ENCODE results near the gene CAMK1D.

The CAMK1D gene

DNA sequence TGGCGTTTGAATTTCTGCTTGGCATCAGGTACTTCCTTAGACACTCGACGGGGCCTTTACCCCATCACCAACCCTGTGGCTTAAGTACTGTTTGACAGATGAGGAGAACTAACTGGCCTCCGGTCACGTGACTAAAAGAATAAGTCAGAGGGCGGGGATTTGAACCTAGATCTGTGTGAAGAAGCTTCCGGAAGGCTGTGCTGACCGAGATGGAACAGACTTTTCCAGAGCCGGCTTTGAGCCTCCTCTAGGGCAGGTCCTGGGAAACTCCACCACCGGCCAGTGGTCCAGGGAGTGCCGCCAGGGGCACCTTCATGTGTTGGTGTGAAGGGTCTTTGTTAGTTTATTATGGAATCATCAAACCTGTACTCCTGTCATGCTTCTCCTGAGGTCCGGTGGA lies 26.9 kb downstream of the CAMK1D start:
- DNase-seq = no peak

- DNase-seq = no peak
Observed at GRCh38 chr10:12377658-12378290, 28.4 kb downstream of the CAMK1D start.

DNA sequence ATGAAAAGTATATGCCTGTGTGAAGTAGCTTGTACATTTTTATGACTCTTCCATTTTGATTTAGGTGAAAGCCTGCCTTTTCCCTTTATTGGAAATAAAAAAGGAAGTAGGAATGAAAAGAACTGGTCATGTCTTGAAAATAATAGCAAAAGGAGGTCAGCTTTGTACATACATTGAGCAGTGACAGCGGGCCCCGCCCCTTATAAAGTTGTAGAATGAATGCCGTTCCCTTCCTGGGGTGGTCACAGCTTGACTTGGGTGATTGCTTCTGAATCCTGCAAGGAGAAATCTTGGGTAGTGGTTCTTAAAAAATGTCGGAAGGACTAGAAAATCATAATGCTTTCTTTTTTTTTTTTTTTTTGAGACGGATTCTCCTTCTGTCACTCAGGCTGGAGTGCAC lies 31.7 kb downstream of the CAMK1D start:
- no peak for DNase-seq

DNA sequence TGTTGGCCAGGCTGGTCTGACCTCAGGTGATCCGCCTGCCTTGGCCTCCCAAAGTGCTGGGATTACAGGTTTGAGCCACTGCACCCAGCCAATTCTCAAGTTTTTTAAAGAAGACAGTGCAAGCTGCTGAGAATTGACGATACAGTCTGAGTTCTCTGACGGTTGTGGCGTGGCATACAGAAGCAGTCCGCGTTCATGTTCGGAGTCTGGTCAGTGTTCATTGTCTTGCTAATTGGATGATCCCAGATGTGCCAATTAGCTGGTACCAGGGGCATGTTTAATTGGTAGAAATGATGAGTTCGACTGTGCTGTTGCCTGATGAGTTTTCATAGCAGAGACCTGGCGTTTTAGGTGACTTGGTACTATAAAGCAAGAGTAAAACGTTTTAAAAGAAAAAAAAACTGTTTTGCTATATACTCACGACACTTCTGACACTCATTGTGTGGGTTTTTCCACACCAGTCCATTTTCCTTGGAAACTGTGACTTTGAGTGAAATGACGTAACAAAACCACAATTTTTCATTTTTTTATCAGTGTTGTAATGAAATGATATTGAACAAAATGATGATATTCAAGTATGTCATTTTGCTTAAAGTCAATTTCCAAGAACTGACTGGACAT lies 32.3 kb downstream of the CAMK1D start:
- DNase-seq = no peak

DNA sequence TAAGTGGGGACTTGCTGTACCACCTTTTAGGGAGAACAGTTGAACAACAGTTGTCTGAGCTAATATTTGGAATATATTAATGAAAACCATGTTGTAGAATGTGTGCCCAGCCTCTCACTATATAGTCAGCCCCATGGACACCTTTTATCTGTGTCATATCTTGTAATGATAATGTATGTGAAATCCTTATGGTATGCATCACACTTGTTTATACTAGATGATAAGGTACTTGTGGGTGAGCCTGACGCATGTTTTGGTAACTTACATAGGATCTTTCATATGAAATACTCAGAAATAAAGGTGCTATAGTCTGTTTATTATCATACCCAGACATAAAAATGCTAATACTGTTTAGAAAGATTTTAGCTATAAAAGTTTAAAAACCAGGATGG lies 32.8 kb downstream of the CAMK1D start:
- no peak for DNase-seq

DNA sequence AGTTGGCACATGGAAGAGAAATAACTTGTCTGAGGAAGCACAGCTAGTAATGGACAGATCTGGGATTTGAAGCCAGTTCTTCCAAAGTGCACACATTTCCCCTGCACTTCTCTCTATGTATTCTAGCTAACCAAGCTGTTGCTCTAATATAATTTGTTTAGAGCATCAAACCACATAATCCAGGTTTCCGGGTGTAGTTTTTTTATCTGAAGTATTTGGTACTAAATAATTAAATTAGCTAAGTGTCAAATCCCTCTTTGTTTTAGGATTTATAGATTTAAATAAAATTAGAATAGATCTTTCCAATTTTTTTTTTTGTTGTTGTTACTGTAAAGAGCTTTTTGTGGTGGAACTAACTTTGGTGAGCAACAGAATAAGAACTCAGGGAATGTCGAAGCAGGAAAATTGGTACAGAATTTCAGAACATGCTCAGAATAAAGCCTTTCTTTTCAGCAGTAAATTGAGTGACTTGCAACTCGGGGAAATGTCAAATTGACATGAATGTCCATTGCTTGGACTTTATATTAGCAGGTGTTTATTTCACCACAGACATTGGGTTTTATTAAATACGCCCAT lies 33.7 kb downstream of the CAMK1D start:
- DNase-seq = no peak

DNA sequence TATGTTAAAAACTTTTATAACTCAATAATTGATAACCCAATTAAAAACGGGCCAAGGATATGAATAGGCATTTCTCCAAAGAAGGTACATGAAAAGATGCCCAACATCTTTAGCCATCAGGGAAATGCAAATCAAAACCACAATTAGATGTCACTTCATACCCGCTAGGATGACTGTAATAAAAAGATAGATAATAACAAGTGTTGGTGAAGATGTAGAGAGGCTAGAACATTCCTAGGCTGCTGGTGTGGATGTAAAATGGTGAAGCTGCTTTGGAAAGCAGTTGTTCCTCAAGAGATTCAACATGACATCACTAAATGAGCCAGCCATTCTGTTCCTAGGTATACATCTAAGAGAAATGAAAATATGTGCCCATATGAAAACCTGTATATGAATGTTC lies 35.6 kb downstream of the CAMK1D start:
- DNase-seq = no peak

DNA sequence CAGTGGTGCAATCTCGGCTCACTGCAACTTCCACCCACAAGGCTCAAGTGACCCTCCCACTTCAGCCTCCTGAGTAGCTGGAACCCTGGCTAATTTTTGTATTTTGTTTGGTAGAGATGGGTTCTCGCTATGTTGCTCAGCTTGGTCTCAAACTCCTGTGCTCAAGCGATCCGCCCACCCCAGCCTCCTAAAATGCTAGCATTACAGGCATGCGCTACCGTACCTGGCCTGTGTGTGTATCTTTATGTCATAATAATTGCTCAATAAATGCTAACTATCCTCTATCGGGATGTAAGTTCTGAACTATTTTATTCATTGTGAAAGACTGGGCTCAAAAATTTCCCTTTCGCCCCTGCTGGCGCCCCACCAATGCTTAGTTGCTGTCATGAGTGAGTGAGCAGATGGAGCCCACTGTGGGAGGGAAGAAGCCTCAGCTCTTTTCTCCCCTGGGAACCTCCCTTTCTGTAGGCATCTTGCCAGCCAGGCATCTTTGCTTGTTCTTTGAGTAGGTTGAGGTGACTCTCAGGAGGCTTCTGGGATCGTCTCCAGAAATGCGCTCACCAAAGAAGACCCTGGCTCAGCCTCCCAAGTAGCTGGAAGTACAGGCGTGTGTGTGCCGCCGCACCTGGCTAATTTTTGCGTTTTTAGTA lies 38.3 kb downstream of the CAMK1D start:
- no peak for DNase-seq

DNA sequence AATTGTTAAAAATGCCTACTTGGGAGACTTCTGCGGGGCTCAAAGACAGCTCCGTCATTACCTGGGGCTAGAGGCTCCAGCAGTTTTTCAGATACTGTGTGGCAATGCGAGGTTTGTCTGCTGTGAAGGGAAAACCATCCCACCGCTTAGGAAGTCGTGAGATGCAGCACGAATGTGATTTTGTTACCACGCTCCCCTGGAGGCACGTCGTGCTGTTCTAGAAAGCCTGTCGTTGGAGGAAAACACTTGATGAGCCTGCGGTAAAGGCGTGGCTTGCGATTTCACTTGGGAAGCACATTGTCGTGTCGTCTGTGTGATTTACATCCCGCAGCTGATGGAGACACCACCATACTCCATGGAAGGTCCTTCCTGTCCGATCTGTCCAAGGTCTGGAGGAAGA lies 39.3 kb downstream of the CAMK1D start:
- DNase-seq = no peak

- no peak for DNase-seq
Observed at GRCh38 chr10:12389154-12389734, 39.9 kb downstream of the CAMK1D start.

DNA sequence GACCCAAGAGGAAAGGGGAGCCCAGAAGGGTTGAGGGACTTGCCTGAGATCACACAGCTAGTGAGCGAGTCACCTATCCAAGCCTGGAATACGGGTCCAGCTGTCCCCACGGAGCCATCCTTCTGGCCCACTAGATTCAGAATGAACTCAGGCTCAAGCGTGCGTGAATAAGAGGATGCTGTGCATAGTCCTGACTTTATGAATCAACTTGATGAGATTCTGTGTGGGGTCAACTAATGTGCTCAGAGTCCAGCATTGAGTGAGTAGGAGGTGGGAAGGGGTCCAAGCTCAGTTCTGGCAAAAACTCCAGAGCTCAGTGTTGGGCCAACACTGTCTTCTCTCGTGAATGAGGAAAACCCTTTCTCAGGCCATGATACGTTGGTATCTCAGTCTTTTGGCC lies 41.4 kb downstream of the CAMK1D start:
- DNase-seq = no peak

- DNase-seq = no peak
Observed at GRCh38 chr10:12391206-12391605, 41.9 kb downstream of the CAMK1D start.

DNA sequence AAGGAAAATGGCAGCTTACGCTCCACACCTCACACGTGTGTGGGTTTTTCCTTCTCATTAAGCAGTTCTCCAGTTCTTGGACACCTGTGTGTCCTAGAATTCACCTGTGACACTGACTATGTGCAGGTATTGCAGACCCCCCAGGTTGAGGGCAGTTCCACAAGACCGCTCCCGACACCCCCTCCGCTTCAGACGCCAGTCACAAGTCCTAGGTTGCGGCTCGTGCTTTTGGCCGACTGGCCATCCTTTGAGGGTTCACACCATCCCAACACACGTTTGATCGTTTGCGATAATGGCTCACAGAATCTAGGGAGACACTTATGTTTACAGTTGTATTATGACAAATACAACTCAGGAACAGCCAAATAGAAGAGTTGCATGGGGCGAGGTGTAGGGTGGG lies 44.5 kb downstream of the CAMK1D start:
- DNase-seq = no peak

GRCh38 chr10:12394241-12395033 lies 45.1 kb downstream of the CAMK1D start:
- DNase-seq = no peak

DNA sequence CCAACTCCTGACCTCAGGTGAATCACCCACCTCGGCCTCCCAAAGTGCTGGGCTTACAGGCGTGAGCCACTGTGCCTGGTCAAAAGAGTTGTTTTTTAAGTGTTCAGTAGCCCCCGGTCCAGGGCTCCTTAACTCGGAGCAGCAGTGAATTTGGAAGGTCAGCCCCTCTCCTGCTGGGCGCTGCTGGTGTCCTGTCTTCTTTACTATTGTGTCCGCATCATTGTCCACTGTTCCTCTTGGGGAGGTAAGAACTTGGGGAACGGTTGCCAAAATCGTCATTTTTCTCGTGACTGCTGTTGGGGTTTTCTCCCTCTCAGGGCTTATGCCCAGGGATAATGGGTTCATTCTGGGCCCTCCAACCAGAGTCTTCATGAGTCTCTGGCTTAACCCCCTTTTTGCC lies 46.7 kb downstream of the CAMK1D start:
- no peak for DNase-seq

GRCh38 chr10:12396567-12396966 lies 47.2 kb downstream of the CAMK1D start:
- no peak for DNase-seq

DNA sequence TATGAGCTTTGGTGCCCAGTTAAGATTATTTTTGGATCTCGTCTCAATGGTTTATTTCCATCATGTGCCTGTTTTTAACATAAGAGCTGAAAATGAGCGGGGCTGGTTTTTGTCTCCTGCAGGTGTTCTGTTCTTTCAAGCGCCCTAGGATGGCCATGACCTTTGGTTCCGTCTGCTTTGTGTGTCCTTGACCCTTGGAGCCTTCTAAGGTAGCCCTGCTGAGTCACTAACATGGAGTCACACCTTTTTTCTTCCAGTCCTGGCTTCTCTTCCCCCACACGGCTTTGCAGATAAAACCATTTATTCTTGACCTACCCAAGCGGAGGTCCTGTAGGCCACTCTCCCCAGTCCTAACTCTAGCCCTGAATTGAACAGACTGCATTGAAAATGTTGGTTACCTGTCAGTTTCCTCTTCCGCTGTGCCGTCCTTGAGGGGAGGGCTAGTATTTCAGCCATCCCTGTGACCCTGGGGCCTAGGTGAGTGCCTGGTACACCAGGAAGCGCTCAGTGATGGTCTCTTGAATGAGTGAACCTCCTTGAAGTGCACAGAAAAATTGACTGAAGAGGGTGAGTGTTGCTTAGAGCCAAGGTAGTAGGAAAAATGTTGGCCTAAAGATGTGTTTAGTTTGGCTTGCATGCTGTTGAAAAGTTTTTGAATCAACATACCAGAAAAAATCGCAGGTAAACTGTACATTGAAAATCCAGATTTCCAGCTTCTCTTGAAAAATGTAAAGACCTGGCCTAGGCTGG lies 48.0 kb downstream of the CAMK1D start:
- DNase-seq = no peak

GRCh38 chr10:12397941-12398340 lies 48.6 kb downstream of the CAMK1D start:
- no peak for DNase-seq

- DNase-seq = no peak
Observed at GRCh38 chr10:12400266-12400931, 51.1 kb downstream of the CAMK1D start.

- DNase-seq = no peak
Observed at GRCh38 chr10:12401466-12401865, 52.1 kb downstream of the CAMK1D start.

DNA sequence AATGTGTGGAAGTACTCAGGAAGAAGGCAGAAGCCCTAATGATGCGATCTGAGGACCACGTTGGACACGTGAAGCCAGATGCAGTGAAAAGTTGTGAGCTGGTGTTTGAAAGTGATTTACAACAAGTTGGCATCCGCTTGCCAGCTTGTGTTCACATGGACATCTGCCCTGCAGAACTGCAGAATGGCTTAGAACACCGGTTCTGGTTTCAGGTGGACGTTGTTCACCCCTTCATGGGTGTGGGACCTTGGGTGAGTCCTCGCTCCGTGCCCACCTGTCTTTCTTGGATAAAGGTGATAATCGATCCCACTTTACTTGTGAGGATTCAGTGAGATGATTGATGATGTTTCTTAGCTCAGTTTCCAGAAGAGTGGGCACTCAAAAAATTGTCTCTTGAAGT lies 53.8 kb downstream of the CAMK1D start:
- no peak for DNase-seq

All from CD4-positive, alpha-beta T cell treated with Interleukin-17A for 1 hour (primary cell).